Keratinocyte (primary cell): Measurements from ENCODE around the gene RPS3A. TPM values are rescaled to one million over a fixed set of nuclear protein-coding genes. Genes with fewer than 3 reads are reported as not detected.

Experiments
- DNase-seq: peaks from one replicate; pipeline ENCODE4 v3.0.0-alpha.2; 2011; ENCODE audit warnings: low read depth, missing footprints, low spot score
- FAIRE-seq: peaks from 2 replicates; lab custom pipeline; 2011; peaks lifted over from hg19 to GRCh38; lab: Jason Lieb, UNC
- H2AFZ ChIP-seq: 2 replicates; pipeline ENCODE4 v1.6.0; 2012; ENCODE audit warnings: low read length, control low read depth, inconsistent platforms; ENCODE audit not compliant: control insufficient read depth
- H3K27ac ChIP-seq: 2 replicates; pipeline ENCODE4 v1.5.1; 2011; ENCODE audit warnings: low read length; ENCODE audit not compliant: control insufficient read depth, insufficient read depth
- H3K27me3 ChIP-seq: 3 replicates; pipeline ENCODE4 v1.6.0; 2011; ENCODE audit warnings: low read length; ENCODE audit not compliant: control insufficient read depth, insufficient read depth; ENCODE audit errors: extremely low read depth
- H3K36me3 ChIP-seq, 2 experiments: 2 replicates in 1 of 2; 3 replicates in 1 of 2; pipeline ENCODE4 v1.5.1; 2011; ENCODE audit warnings: low read length in 2 of 2, mild to moderate bottlenecking in 1 of 2; ENCODE audit not compliant: control insufficient read depth in 2 of 2, insufficient read depth in 2 of 2; ENCODE audit errors: extremely low read depth in 1 of 2
- H3K4me1 ChIP-seq: 3 replicates; pipeline ENCODE4 v1.5.1; 2011; ENCODE audit warnings: low read length; ENCODE audit not compliant: control insufficient read depth, insufficient read depth; ENCODE audit errors: extremely low read depth
- H3K4me2 ChIP-seq: 3 replicates; pipeline ENCODE4 v1.6.0; 2011; ENCODE audit warnings: low read depth, low read length; ENCODE audit not compliant: control insufficient read depth, insufficient read depth; ENCODE audit errors: extremely low read depth
- H3K4me3 ChIP-seq, 3 experiments: fragments of 200-600 bp in 1 of 3; sonication (generic) in 1 of 3; 2 replicates in 2 of 3; 3 replicates in 1 of 3; pipeline ENCODE4 v1.5.1; 2011 to 2016; ENCODE audit warnings: low read length in 3 of 3, mild to moderate bottlenecking in 3 of 3, control low read depth in 2 of 3, inconsistent platforms in 1 of 3, low read depth in 1 of 3, mixed read lengths in 1 of 3, mixed run types in 1 of 3, moderate library complexity in 1 of 3; ENCODE audit not compliant: control insufficient read depth in 2 of 3, insufficient read depth in 2 of 3; ENCODE audit errors: extremely low read depth in 1 of 3
- H3K79me2 ChIP-seq: 2 replicates; pipeline ENCODE4 v1.6.0; 2012; ENCODE audit warnings: low read length; ENCODE audit not compliant: control insufficient read depth, insufficient read depth
- H3K9ac ChIP-seq: 3 replicates; pipeline ENCODE4 v1.6.0; 2011; ENCODE audit warnings: low read length; ENCODE audit not compliant: control insufficient read depth, insufficient read depth; ENCODE audit errors: extremely low read depth
- H3K9me1 ChIP-seq: 3 replicates; pipeline ENCODE4 v1.6.0; 2011; ENCODE audit warnings: low read length; ENCODE audit not compliant: control insufficient read depth, insufficient read depth; ENCODE audit errors: extremely low read depth
- H3K9me3 ChIP-seq: 2 replicates; pipeline ENCODE4 v1.5.1; 2012; ENCODE audit warnings: low read depth, low read length; ENCODE audit not compliant: control insufficient read depth
- H4K20me1 ChIP-seq: 3 replicates; pipeline ENCODE4 v1.6.0; 2011; ENCODE audit warnings: low read length; ENCODE audit not compliant: control insufficient read depth, insufficient read depth; ENCODE audit errors: extremely low read depth
- EZH2 ChIP-seq: IDR thresholded peaks from one replicate; pipeline ENCODE4 v1.6.1; 2012; ENCODE audit warnings: inconsistent platforms, mild to moderate bottlenecking, low read length, moderate library complexity
- dilution Hi-C: fragments of 300-500 bp; cut with MboI; formaldehyde crosslinking; loops from one replicate; pipeline ENCODE4 v1.7.0; 2020; ENCODE audit warnings: low sequenced_read_pairs; ENCODE audit not compliant: extremely low pct_ligation_motif_present
- polyA plus RNA-seq, 5 experiments: library from polyadenylated mRNA; depleted of rRNA in 3 of 5; stranded (reverse) in 3 of 5; stranded (forward) in 1 of 5; unstranded in 1 of 5; fragments of >200 nt; gene quantifications; 1 replicate in 1 of 5; 2 replicates in 3 of 5; 3 replicates in 1 of 5; pipeline versions ENCODE4 v1.2.1 to v1.2.3, GENCODE V29; 2011 to 2012; ENCODE audit warnings: missing spikeins in 2 of 5, low read depth in 1 of 5, low replicate concordance in 1 of 5
- TF ChIP-seq, protein P1 (sequence below), 3 experiments: IDR thresholded peaks in 1 of 3; conservative IDR thresholded peaks in 1 of 3; optimal IDR thresholded peaks in 1 of 3; 2 replicates in 2 of 3; 3 replicates in 1 of 3; pipeline versions ENCODE3 to v1.5.1; 2011; ENCODE audit warnings: low read length in 3 of 3, mild to moderate bottlenecking in 3 of 3, moderate library complexity in 2 of 3, control low read depth in 1 of 3, inconsistent platforms in 1 of 3; ENCODE audit not compliant: insufficient read depth in 2 of 3; ENCODE audit errors: extremely low read depth in 1 of 3

RPS3A gene
- polyA plus RNA-seq, 1 donor (not counting 4 experiments of a cell fraction or from before 2014, with no cell fraction given), result 3,377 TPM

DNA sequence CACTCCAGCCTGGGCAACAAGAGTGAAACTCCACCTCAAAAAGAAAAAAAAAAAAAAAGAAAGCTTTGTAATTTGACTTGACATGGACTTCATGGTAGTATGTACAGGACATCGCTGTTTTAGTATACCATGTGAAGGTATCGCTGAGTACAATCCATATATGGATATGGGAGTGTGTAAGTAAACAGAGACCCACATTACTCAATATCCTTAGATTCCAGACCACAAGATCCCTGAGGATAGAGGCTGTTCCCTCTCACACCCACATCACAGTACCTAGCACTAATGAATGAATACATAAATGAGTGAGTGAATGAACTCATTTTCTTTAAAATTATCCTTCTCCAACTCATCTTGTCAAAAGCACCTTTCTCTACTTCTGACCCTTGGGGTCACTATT, 8.4 kb upstream of the RPS3A start:
- H3K79me2 ChIP-seq, result no peaks in the 10 kb centered on the region
- no peak overlapping the region for H3K9ac ChIP-seq
- no peaks in the 10 kb centered on the region for H3K27me3 ChIP-seq
- dilution Hi-C loops, result no loop called here
- H3K4me3 ChIP-seq, result no peak overlapping the region
- no peak overlapping the region for H3K27ac ChIP-seq
- no peak for FAIRE-seq
- no peaks in the 10 kb centered on the region for H3K4me1 ChIP-seq
- TF ChIP-seq, protein P1, sequence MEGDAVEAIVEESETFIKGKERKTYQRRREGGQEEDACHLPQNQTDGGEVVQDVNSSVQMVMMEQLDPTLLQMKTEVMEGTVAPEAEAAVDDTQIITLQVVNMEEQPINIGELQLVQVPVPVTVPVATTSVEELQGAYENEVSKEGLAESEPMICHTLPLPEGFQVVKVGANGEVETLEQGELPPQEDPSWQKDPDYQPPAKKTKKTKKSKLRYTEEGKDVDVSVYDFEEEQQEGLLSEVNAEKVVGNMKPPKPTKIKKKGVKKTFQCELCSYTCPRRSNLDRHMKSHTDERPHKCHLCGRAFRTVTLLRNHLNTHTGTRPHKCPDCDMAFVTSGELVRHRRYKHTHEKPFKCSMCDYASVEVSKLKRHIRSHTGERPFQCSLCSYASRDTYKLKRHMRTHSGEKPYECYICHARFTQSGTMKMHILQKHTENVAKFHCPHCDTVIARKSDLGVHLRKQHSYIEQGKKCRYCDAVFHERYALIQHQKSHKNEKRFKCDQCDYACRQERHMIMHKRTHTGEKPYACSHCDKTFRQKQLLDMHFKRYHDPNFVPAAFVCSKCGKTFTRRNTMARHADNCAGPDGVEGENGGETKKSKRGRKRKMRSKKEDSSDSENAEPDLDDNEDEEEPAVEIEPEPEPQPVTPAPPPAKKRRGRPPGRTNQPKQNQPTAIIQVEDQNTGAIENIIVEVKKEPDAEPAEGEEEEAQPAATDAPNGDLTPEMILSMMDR (optimal IDR thresholded peaks at IDR 0.05 in 1 of 3, IDR thresholded peaks at IDR 0.05 in 1 of 3, conservative IDR thresholded peaks at IDR 0.05 in 1 of 3; ENCODE audit: extremely low read depth in 1 of 3, insufficient read depth in 2 of 3, low read length in 3 of 3), result no peak
- TF ChIP-seq EZH2, result no peak
- no peaks in the 10 kb centered on the region for H3K36me3 ChIP-seq
- H2AFZ ChIP-seq, result no peak overlapping the region
- no peaks in the 10 kb centered on the region for H4K20me1 ChIP-seq
- no peaks in the 10 kb centered on the region for H3K9me1 ChIP-seq
- no peak for DNase-seq
- no peaks in the 10 kb centered on the region for H3K9me3 ChIP-seq
- H3K4me2 ChIP-seq, result no peak overlapping the region

- no peak for FAIRE-seq
- H3K4me2 ChIP-seq, result no peak overlapping the region
- no peak overlapping the region for H3K27ac ChIP-seq
- TF ChIP-seq, protein P1 (optimal IDR thresholded peaks at IDR 0.05 in 1 of 3, IDR thresholded peaks at IDR 0.05 in 1 of 3, conservative IDR thresholded peaks at IDR 0.05 in 1 of 3; ENCODE audit: extremely low read depth in 1 of 3, insufficient read depth in 2 of 3, low read length in 3 of 3), result no peak
- no peak for TF ChIP-seq EZH2
- H4K20me1 ChIP-seq, result no peaks in the 10 kb centered on the region
- no peaks in the 10 kb centered on the region for H3K36me3 ChIP-seq
- H2AFZ ChIP-seq, result no peak overlapping the region
- H3K9ac ChIP-seq, result no peak overlapping the region
- dilution Hi-C loops, result no loop called here
- no peak overlapping the region for H3K4me3 ChIP-seq
- DNase-seq, result no peak
- H3K9me3 ChIP-seq, result no peaks in the 10 kb centered on the region
- no peaks in the 10 kb centered on the region for H3K79me2 ChIP-seq
- no peaks in the 10 kb centered on the region for H3K27me3 ChIP-seq
- no peaks in the 10 kb centered on the region for H3K9me1 ChIP-seq
- no peaks in the 10 kb centered on the region for H3K4me1 ChIP-seq
Measured at GRCh38 chr4:151092488-151092887, 6.9 kb upstream of the RPS3A start.
